NCI-H1048 (cell line): Measurements from ENCODE around the gene TXK.

Experiments
- DNase-seq: peaks from one replicate; lab custom pipeline; 2025; lab: John Stamatoyannopoulos, UW

The TXK gene

DNA sequence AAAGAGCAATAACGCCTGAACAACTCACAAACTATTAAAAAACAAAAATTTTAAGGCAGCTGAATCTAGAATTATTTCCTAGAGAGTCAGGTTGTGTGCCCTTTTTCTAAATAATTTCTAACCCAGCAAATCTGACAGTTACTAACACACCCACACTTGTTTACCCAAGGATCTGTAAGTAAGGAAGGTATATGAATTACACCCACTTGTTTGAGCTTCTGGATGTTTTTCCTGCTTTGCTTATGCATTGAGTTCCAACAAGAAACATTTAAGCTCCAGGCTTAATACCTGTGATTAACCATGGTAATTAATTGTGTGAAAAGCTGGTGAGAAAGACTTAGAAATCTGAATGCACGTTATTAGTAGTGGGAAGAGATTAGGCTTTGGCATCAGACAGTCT is 115.9 kb downstream of the TXK start:
- DNase-seq: no peak

DNA sequence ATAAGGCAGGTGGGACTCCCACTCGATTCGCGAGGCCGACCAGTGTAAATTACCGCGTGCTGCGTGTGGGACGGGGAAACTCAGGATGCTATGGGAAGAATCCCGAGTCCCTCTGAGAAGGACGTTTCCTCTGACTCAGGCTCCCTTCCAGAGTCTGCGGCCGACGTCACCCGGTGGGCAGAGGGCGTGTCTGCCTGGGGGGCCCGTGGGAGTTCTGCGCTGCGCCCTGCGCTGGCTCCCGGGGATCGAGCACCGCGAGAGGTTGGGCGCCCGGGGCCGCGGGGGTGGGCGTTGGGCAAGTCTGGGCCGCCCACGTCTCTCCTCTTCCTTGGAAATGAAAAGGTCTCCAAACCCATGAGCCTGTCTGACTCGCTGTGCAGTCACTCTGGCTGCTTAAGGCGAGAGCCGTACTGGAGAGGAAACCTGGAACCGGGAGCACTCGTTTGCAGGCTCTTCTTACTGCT is 116.9 kb downstream of the TXK start:
- no peak for DNase-seq
